ENCODE data around the gene HNRNPH1. TPM values are rescaled to one million over a fixed set of nuclear protein-coding genes. Genes with fewer than 3 reads are reported as not detected.
A peak's percentile ranks its signal among the peaks of the same experiment; 100 is the strongest.

The HNRNPH1 gene
- total RNA-seq, 1 experiment from 2014 or later, result 417 TPM

DNA sequence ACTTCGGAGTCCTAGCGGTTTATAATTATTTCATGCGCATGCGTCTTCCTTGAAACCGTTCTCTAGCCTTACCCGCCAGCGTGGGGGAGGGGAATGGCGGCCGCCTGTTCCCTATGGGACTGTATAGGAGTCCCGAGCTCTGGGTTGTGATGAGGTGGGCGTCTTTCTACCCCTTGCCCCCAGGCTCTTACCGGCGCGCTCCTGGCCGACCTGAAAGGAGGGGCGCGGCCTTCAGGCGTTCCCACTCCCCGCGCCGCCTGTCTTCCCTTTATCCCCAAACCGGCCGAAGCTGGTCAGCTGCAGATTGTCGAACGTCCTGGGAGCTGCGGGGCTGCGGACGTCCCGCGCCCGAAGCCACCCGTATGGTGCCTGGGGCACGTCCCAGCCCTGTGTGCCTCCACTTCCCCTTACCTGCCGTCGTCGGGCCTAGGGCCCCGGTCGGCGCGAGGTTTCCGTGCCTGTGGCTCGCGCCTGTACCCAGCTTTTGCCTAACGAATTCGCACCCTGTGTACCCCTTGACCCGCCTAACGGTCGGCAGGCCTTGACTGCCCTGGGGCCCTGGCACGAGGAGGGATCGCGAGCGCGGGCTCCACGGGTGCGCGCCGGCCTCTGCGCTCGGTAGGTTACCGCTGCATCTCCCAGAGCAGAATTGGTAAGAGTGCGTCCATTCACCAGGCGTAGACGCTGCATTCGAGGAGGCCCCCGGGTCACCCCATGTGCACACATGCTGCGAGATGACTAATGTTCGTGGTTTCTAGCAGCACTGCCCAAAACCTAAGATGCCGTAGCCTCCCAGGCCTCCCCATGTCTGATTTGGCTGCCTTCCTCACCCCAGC is 653 bp upstream of the HNRNPH1 start:
- DNase-seq (ENCODE audit: low spot score), result peak; percentile 81

DNA sequence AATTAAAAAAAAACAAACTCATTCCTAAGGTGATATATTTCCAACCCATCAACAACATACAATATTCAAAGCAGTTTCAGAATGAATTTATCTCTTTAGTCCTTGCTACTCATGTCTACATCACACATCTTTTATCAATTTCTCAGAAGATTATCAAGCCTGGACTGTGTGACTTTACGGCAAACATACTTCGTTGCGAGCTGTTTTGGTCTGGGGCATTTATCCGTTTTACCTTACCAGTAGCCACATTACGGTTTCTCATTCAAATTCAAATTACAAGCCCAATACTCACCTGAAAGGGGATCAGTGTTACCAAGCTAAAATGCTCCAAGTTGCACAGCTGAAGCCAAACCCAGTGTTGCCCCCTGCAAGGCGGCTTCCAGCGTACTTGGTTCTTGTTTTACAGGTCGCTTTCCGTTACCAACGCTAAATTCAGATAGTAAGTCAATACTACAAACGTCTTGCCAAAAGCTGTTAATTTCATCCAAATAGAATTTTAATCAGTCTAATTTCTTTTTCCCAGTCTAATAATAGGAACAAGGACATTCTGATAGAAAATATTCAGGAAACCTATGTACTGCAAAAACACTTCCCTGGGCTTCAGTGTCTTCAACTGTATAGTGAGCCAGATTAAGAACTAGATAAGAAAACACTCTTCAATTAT is 1.8 kb downstream of the HNRNPH1 start:
- DNase-seq (ENCODE audit: low spot score), result no peak

DNA sequence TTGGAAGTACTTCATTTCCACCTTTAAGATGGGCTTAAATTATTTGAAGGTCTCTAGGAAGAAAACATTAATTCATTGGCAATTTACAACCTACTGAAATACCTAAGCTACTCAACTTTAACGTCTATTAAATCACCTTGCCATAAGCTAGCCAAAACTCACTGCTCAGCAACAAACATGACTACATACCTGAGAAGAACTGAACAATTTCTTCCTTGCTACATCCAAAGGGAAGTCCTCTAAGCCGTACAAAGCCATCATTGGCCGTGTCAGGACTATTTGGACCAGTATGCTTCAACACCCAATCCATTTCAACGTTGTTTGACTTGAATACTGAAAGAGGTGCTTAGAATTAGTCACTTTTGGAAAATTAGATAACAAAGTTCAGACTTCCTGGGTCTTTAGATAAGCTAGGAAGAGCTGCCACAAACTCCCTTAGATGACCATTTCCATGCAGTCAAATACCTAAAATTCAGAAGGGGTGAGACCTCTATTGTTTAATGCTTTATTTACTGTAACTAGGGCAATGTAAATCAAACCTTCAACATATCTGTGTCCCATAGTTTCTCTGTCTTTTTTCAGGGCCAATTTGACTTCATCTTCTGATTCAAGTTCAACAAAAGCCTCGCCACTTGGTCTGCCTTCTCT is 2.6 kb downstream of the HNRNPH1 start:
- DNase-seq (ENCODE audit: low spot score), result no peak

DNA sequence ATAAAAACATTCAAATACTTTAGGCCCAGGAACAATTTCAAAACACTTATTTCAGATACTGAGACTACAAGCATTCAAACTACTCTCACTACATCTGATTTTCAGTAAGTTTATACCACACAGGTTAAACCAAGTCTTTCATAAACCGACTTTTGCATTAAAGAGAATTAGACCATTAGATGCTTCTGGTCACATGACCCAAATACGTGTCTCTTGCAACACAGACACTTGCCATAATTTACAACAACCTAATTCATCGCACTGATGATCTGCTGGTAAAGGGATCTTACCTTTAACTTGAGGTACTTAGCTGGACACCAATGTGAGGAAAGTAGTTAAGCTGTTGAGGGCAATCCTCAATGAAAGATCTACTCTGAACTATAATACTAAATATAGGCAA is 3.2 kb downstream of the HNRNPH1 start:
- no peak for DNase-seq (ENCODE audit: low spot score)

DNA sequence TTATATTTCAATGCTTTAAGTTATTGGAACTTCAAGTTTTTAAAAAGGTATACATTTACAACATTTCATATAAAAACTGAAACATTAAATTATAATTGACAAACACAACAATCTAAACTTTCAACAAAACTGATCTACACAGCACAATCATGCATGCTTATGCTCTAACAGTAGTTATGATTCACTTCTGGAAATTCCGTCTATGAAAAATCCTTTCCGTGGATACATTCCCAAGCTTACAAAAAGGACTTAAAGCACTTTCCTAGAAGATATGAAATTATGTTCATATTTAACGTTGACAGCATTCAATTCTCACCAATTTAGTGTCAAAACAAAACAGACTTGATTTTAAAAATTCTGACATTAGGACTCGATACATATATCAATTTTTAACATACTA is 3.7 kb downstream of the HNRNPH1 start:
- DNase-seq (ENCODE audit: low spot score), result no peak

DNA sequence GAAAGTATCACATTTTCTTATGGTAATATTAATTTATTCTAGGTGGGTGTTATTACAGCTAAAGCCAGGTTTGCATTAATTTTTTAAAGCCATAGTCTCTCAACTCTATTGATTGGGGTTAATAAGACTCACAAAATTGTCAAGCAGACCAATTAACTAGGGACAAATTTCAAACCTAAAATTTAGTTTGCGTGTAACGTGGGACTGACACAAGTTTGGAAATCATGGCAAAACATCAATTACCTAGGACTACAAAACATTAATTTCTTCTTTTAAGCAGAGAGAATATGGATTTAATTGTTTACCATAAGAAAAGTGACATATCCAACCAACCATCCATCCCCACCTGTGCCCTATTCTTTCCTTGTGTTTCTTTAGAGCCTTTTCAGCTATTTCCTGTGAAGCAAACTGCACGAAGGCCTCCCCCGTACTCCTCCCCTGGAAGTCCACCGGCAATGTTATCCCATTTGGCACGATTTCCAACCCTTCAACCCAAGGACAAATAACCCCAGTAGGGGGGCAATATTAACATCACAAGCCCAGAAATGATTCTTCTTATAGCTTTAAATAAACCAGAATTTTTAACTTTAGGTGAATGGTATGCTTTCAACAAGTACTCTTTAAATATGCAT is 4.4 kb downstream of the HNRNPH1 start:
- DNase-seq (ENCODE audit: low spot score), result no peak

DNA sequence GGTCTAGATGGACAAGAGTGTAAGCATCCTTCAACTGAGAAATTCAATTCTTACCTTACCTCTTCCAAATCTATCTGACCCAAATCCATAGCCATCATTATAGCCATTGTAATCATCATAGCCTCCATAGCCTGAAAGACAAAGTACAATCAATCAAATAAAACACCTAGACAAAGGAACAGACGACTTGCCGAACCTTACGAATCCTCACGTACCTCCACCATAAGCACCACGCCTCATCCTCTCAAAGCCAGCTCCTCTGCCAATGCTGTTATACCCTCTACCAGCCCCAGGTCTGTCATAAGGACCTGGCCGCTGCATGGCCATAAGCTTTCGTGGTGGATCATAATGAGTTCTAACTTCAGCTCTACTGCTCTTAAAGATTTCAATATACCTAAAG is 5.5 kb downstream of the HNRNPH1 start:
- no peak for DNase-seq (ENCODE audit: low spot score)

DNA sequence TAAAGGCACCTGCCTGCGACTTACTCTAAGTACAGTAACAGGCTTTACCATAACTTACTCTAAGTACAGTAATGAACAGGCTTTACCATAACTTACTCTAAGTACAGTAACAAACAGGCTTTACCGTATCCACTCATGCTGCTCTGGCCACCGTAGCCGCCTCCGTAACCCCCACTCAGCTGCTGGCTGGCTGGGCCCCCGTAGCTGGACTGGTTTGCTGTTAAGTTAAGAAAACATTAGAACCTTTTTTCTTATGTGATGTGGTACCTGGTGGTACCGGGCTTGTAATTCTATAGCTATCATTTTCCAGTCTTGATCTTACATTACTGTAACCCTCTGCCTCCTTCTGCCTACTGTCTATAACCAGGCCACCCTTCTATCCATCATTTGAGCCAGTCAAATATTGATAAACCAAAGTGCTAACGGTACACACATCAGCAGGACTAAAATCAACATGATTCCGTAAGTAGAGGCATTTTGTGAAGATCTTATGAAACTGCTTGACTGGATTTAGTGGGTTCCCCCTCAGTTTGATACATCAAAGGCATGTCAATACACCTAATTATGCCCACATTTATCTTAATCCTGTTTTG is 7.4 kb downstream of the HNRNPH1 start:
- no peak for DNase-seq (ENCODE audit: low spot score)

DNA sequence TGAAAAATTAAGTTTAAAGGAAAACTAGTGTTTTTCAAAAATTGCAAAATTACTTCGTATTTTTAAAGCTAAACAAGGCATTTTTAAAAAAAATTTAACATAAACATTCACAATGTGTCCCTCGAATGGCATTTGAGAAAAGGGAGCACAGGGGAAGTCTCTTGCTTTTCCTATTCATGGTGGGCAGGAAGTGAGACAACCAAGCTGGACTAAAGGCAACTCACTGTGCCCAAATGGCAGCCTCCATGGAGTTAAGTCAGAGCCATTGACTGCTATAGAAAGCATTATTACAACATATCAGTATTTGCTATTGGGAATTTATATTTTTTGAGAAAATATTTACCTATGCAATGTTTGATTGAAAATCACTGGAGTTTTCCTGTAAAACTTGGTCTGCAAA is 8.3 kb downstream of the HNRNPH1 start:
- no peak for DNase-seq (ENCODE audit: low spot score)

DNA sequence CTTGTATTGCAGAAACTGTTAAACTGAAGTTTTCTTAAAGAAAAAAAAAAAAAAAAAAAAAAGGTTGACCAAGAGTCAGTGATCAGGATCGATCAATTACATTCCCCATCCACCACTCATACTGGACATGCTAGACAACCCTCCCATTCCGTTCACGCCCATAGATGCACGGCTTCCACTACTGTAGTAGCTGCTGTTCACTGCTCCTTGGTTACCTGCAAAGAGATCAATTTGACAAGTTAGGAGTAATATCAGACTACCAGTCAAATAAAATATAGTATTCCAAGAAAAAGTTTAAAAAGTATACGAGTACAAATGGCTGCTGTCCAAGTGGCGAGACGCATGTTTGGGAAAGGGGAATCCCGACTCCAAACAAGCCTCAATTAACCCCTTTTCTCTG is 8.7 kb downstream of the HNRNPH1 start:
- no peak for DNase-seq (ENCODE audit: low spot score)

DNA sequence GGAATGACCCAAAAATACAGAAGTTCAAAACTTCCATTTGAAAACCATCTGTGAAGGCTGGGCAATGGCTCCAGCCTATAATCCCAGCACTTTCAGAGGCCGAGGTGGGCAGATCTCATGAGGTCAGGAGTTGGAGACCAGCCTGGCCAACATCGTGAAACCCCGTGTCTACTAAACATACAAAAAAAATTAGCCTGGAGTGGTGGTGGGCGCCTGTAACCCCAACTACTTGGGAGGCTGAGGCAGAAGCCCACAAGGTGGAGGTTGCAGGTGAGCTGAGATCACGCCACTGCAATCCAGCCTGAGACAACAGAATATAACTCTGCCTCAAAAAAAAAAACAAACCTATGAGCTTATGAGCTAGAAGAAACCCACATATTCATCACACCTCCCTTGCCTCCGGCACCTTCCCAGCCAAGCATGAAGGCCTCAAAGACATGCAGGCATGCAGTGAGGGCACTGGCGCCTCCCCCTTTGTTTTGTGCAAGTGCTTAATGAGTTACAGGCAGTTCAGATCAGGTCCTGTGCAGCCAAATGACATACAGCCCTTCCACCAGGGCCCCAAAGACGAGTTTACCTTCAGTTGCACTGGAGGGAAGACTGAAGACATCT is 9.9 kb downstream of the HNRNPH1 start:
- no peak for DNase-seq (ENCODE audit: low spot score)

DNA sequence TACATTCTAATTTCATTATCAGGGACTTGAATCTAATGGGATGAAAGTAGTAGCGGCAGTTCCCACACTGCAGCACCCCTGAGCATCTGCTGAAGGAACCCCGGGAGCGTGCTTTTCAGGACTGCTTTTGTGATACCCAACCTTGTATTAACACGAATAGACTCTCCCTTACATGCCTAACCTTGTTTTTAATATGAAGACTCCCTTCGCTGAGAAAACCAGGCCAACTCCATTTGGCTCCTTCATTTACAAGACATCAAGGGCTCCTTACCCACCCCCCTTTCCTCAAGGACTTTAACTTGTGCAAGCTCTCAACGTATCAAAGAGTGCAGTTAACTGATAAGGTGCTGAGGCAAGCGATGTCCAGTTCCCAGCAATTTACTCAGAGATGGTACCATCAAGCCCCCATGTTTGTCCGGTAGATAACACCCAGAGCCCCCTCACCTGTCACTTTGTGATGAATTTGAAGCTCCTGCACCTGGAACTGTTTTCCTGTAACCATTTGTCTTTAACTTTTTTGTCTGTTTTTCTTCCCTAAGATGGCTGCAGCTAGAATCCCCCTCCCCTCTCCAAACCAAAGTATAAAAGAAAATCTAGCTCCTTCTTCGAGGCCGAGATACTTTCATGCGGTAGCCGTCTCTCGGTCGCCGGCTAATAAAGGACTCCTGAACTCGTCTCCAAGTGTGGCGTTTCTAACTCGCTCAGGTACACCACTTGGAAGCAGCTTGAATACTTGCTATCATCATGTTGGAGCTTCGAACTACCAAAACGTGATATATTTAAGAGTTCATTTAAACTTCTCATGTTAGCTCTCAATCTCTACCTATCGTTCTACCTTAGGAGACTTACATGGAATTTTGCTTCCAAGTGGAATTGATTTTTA is 10.7 kb downstream of the HNRNPH1 start:
- DNase-seq (ENCODE audit: low spot score), result no peak

DNA sequence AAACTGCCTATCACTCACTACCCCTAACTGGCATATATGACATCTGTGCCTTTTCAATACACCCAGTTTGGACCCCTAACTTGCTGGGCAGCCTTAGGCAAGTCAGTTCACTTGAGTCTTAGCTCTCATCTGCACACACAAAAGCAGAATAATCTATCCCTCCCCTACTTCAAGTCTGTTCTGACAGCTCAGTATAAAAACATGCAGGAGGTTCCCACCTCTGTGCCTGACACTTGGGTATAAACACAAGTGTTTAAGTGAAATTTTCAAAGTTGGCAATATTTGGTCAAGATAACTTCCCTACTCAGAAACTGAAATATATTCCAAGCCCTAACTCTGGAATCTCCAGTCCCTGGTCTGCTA is 12.6 kb downstream of the HNRNPH1 start:
- no peak for DNase-seq (ENCODE audit: low spot score)

DNA sequence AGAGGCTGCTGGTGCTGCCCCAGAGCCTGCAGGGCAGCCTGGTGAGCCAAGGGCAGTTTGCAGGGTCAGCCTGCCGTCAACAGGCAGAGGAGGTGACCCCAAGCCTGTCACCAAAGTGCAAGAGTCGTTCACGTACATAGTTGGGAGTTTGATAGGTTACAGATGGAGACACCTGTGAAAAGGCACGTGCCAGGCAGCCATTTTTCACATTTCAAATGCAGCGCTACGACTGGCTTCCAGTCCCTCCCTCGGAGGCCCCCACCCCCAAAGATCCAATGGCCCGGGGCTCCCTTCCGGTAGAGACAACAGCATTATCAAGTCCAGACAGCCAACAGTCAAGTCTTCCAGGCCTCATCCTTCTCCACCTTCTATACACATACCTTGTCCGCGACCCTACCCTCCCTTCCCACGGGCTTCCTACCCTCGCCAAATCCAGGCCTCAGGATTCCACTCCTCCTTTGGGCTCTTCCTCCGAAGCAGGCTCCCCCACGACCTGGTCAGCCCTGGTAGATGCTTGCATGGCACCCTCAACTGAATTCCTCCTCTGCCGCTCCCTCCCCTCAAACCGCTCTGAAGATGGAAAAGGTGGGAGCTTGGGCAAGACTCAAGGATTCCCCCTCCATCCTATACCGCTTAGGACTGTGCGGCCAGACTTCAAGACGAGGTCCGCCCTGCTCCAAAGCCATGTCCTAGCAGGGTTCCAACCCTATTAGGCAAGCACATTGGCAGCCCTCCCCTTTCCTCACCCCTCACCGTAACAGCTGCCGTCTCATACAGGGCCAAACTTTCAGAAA is 13.2 kb downstream of the HNRNPH1 start:
- DNase-seq (ENCODE audit: low spot score), result no peak

DNA sequence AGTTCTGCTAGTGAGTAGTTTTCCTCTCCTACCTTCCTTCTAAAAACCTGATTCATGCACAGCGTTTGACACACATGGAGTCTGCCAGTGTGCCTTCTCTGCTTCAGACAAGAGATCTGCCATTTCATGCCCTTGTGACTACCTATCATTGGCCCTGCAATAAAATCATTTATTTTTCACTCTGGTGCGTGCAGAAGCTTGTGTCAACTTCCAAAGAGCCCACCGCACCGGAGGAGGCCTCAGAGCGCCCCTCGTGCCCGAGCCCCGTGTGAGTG is 13.7 kb downstream of the HNRNPH1 start:
- DNase-seq (ENCODE audit: low spot score), result no peak

DNA sequence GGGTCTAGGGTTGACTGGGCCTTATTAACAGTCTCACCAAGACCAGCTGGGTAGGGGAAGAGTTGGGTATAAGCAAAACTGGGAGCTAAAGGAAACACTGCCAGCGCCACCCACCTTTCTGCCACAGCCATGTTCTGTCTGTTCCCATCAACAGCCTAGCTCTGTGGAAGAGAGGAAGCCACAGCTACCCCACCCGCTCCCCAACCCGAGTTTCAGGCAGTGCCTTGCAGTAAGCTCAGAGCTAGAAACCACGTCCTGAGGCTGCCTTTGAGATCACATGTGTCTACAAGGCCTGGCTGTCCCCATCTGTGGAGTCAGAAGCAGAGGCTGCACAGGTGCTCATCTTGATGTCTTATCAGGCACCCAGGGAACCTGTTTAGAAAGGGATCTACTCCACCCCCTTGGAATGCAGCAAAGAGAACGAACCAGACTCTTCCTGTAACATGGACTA is 15.3 kb downstream of the HNRNPH1 start:
- no peak for DNase-seq (ENCODE audit: low spot score)

DNA sequence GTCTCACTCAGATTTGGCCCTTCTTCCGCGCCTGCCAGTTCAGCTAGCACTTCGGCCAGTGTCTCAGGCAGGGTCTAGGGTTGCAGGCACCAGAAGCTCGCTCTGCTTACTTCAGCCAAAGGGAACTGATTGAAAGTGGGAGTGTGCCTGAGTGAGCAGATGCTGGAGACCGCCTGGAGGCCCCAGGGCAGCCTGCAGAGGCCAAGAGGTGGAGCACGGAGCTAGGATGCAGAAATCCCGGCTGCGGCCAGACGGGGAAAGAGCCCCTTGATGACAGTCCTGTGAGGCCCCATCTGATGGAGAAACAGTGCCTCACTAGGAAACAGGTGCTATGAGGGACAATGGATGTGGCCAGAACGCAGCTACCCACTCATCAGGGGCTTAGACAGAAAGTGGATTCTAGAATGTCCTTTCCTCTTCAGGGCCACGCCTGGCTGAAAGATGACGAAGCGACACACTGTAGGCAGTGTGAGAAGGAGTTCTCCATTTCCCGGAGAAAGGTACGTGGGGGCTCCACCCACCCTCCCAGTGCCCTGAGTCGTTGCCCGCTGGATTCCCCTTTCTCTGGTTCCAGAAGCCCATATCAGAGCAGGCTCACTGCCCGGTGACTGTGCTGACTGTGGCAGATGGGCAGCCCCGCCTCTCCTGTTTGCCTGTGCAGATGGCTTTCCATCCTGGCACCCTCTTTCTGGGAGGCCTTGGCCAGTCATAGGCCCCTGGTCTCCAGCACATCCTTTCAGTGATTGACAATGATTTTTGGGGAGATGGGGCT is 16.1 kb downstream of the HNRNPH1 start:
- no peak for DNase-seq (ENCODE audit: low spot score)

DNA sequence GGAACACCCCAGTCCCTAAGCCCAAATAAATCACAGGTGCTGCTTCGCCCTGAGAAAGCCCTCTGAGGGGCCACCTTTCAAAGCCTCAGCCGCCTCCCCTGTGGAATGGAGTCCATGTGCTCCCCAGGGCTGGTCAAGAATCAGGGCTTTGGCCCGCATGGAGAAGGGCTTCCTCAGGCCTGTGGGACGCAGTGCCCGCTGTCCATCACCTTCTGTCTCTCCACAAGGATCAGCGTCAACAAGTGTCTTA is 16.6 kb downstream of the HNRNPH1 start:
- DNase-seq (ENCODE audit: low spot score), result no peak

DNA sequence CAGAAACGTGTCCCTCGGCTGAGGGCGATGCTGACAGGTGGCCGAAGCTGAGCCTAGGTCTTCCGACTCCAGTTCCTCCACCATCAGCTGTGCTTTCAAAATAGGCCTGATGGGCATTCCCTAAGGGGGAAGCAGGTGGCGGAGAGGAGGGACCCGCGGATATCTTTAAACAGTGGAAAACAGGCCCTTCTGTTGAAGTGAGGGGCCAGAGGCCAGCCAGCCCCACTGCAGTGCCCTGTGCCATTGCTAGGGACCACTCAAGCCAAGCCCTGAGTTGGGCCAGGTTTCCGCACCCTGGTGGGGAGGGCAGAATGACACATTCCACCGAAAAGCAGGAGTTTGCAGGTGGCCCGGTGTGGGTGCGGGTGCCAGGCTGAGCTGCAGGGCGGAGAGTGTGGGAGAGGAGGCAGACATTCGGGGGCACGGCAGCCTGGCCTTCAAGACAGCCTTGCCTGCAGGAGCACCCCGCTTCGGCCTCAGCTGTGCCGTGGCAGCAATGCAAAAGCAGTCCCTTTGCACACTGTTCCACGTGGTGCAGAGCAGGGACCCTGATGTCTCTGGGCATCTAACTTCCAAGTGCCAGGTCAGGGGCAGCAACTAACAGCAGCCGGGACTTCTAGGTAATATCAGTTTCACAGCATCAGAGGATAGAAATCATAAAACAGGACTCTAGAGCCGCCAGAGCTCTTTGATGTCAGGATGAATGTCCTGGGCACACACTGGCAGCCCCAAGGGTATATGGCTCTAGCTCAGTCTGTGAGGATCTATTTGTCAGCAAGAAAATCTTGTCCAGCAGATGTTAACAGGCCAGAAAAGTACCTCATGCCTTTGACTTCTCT is 17.2 kb downstream of the HNRNPH1 start:
- no peak for DNase-seq (ENCODE audit: low spot score)

Data from H4 (cell line).